Renal cortical epithelial cell (primary cell): Measurements from ENCODE around the gene PYROXD2. TPM values are rescaled to one million over a fixed set of nuclear protein-coding genes. Genes with fewer than 3 reads are reported as not detected.

ENCODE experiments used
- DNase-seq: peaks from one replicate; pipeline ENCODE4 v3.0.0-alpha.2; 2011; ENCODE audit warnings: low read depth
- total RNA-seq: library from RNA; depleted of rRNA; stranded (reverse); fragments of >200 nt; gene quantifications from 2 replicates; pipeline ENCODE4 v1.2.3, GENCODE V29; 2014

PYROXD2 gene
- total RNA-seq, 1 donor from 2014 or later: 4.6 TPM

DNA sequence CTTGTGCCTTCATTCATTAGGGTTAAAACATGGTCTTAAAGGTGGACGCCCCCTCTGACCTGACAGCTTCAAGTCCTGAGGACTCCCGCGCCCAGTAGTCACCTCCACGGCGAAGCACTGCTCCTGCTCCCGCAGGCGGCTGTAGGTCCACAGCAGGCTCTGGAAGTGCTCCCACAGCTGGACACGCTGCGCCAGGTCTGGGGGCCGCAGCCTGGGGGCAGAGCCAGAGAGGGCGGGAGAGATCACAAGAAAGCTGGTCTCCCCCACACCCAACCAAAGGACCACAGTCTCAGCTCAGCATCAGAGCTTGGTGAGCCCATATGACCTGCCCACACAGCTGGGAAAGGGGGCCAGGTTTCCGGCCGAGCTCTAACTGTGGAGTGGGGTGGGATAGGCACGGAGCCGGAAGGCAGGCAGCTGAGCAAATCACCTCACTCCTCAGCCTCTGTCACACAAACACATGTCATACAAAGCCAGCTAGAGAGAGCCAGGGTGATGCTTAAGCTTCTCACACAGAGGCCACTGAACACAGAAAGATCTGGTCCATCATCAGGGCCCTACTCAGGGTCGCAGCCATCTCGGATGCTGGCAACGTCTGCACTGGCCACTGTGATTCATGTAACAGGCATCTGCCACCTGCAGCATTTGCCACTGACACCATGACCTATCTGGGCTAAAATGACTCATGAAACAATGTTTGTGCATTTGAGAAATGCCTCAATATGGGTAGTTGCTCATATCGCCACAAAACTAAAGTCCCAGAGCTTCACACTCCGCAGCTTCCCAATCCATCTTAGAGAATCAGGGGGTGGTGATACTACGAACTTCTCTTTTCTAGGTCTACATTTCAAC is 19.1 kb upstream of the PYROXD2 start:
- DNase-seq: peak; percentile 85

DNA sequence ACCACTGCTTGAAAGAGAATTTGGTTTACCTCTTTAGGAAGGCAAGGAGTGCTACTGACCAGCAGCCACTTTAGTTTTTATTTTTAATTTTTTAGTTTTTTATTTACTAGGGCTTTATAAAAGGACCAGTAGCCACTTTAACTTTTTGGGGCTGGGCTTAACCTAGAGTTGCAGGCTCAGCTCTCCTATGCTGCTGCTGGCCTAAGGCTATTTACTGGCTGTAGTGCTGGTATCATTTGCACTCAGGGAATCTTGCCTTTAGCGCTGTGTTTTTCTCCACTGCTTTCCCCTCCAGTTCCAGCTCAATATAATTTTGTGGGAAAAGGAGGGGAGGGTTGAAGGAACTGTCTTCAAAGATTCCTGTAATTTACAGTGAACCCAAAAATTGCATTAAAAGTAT is 18.4 kb upstream of the PYROXD2 start:
- no peak for DNase-seq

DNA sequence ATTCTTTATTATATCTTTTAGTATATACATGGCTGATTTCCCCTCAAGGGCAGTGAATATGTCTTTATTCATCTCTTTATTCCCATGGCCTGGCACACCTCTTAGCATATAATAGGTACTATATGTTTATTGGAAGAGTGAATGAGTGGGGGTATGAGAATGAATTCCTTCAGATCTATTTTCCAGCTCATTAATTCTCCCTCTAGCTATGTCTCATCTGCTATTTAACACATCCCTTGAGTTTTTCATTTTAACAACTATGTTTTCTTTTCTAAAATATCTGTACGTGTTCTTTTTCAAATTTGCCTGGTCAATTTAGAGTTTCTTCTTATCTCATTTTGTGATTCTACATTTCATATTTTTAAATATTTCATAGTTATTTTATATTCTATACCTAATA is 17.3 kb upstream of the PYROXD2 start:
- no peak for DNase-seq

DNA sequence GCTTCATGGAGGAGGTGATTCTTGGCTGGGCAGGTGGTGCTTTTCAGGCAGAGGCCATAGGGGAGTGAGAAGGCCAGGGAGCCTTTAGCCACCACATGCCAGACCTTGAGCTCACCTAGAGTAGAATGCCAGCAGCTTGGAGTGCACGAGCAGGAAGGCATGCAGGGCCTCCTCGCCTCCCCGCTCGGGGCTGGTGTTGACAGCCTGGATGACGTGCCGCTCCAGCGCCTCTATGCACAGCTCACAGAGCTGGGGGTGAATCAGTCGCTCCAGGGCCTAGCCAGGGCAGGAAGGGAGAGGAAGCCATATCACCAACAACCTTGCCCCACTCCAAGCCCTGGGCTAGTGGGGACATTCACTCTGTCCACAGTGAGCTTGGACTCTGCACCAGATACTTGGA is 16.0 kb upstream of the PYROXD2 start:
- peak; percentile 51 for DNase-seq

DNA sequence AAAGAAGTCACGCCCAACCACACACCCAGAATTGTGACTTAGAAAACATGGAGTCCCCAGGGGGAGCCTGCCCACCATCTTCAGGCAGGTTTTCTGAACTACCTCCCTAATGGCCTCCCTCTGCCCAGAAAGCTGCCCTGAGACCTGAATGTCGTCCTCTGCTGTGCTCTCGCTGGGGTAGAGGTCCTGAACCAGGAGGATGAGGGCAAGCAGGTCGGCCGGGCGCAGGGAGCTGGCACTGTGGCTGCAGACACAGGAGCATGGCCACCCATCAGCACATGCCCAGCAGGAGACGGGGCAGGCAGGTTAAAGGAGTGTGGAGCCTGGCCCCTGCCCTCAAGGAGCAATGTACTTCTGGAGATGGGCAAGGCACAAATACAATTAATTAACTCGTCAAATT is 15.4 kb upstream of the PYROXD2 start:
- DNase-seq: no peak

DNA sequence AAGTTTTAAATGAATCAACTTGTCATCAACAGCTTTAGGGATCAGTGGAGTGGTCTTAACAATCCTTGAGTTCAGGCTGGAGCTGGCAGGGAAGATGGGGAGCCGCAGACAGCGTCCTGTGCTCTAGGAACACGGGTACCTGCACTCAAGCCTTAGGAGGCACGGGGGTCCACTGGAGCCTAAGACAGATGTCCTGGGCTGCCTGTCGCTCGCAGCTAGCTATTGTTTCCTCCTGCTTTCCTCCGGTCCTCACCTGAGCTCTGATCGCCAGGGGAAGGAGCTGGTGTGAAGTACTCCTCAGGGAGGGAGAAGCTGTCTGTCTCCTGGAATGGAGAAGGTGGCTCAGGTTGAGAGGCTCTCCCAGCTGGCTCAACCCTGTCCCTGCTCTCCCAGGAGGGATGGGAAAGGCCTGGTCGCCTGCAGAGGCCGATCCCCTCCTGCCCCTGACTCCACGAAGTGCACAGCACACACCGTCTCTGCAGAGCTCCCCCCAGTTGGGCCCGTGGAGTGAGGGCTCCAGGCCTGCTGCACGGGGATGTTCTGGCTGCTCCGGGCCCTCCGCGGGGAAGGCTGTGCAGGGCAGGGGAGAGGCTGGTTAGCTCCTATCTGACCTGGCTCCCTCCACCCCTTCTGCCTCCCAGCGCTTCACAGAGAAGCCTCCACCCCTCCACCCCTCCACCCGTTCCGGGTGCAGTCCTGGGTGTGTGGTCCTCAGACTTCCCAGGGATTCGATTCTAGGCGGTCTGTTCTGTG is 14.5 kb upstream of the PYROXD2 start:
- DNase-seq: no peak

DNA sequence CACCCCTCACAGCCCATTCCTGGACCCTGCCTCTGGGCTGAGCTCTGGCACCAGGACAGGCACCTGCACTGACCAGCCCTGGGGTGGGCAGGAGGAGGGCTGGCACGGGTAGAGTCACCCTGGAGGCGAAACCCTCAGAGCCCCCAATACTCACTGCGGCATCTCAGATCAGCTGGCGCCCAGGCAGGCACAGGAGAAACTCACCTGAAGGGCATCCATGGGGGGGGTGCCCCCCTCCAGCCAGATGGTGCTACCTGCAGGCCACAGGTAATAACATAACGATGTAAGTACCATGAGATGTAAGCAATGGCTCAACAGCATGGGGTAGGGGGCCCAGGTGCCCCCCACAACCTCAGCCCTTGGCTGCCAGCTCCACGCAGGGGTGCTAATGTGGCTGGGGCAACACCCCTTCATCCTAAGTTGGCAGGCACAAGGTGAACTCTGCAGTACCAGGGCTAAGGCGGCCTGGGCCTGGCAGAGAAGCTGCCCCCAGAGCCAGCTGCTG is 12.1 kb upstream of the PYROXD2 start:
- DNase-seq: no peak

DNA sequence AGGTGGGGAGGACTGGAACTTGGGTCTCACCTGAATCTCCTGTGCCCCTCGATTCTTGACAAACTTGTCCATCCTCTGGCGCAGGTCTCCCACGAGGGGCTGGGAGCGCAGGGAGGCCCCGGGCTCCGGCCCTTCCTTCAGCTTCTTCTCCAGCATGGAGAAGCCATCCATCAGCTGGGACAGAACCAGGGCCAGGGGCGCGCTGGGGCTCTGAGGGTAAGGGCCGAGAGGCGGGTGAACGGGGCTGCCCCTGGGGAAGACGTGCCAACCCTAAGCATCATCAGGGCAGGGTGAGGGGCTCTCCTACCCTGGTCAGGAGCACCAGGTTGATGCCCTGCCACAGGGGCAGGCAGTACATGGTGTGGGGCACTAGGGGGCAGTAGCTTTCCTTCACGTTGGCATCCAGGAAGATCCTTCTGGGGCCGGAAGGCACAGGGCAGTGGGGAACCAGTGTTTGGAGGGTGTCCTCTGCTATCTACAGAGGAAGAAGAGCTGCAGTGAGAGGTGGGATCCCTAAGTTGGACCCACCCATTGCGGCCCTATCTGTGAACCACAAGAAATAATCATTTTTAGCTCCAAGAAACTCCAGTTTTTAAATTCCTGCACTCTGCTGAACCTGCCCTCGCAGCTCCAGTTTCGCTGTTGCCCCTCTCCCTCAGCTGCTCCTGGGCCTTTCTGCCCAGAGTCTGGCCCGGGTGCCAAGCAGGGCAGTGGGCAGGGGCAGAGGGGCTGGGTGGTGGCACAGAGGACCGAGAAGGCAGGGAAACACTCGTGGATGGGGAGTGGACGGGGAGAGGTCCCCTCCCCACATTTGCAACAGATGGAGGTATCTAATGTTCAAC is 10.8 kb upstream of the PYROXD2 start:
- DNase-seq: peak; percentile 22

DNA sequence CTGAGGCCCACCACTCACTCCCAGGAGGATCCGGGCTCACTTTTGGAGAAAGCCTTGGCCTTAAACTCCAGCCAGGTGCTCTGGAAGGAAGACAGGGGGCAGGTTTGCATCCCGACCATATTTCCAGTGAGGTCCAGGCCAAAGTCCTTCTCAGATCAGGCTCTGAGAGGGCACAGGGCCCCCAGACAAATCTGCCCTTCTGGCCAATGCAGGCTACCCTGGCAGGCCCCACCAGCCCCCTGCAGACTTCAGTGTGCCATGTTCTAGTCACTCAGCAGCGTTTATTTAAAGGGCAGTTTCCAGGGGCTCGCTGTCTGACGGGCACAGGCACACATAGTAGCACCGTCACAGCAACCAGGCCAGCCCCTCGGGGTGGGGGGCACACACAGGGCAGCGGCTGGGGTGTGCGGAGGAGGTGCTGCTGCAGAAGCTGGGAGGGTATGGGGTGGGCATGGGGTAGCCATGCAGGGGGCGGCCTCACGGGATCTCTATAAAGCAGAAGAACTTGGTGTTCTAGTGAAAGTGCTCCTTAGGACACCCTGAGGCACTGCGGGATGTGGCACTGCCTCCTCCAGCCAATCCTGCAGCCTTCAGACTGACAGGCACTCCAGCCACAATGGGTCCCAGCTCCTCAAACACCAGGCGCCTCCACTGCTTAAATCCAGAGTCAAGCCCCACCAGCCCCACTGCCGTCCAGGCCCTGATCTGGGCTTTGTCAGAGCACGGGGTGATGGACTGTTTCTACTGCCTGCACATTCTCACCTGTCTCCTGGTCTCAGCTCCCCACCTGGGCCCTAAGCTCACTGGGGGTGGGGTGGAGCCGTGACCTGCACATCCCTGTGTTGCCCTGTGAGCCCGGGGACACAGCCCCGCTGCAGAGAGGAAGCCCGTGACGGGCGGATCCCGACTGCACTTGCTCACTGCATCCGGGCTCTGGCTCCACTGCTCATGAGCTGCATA is 9.6 kb upstream of the PYROXD2 start:
- DNase-seq: no peak

DNA sequence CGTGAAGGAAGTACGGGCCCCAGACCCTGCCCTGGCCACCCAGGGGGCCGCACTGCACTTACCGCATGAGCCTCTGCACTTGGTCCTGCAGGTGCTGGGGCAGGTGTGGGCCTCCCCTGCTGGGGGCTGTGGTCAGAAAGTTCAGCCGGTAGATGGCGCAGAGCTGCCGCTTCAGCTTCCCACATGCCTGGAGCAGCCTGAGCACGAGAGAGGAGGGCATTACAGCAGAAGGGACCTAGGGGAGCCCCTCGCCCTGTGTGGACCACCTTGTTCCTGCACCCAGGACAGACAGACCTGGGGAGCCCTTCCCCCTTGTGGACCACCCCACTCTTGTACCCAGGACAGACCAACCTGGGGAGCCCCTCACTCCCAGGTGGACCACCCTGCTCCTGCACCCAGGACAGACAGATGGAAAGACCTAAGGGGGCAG is 8.7 kb upstream of the PYROXD2 start:
- DNase-seq: no peak

DNA sequence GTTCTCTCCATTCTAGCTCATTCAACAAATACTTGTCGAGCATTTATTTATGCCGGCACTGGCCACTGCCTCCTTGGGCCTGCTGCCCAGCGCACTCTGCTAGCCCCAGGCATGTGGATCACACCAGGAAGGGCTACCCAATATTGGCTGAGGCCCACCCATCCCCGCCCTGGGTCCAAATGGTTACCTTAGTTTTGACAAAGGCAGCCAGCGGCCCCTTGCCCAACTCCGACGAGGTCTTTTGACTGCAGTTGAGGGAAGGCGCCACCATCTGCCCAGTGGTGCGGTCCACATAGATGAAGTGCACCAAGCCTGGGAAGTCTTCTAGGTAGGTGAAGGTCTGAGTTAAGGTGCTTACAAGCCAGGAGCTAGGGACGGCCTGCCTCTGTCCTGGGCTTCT is 7.2 kb upstream of the PYROXD2 start:
- no peak for DNase-seq

DNA sequence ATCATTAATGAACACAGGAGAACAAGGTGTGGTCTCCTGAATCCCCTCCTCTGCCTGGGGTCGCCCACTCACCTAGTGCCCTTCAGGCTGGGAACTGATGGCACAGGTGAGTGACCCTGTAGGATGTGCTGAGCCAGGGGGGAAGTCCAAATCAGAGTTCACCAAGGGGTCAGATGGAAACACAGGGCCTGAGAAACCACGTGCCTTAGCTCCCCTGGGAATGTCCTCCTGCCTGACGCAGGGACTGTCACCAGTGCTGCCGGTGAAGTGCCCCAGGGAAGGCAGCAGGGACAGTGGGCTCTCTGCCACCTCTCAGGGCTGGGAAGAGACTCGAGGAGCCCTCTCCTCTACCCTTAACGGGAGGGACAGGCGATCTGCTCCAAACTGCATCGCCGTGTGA is 5.8 kb upstream of the PYROXD2 start:
- DNase-seq: no peak

DNA sequence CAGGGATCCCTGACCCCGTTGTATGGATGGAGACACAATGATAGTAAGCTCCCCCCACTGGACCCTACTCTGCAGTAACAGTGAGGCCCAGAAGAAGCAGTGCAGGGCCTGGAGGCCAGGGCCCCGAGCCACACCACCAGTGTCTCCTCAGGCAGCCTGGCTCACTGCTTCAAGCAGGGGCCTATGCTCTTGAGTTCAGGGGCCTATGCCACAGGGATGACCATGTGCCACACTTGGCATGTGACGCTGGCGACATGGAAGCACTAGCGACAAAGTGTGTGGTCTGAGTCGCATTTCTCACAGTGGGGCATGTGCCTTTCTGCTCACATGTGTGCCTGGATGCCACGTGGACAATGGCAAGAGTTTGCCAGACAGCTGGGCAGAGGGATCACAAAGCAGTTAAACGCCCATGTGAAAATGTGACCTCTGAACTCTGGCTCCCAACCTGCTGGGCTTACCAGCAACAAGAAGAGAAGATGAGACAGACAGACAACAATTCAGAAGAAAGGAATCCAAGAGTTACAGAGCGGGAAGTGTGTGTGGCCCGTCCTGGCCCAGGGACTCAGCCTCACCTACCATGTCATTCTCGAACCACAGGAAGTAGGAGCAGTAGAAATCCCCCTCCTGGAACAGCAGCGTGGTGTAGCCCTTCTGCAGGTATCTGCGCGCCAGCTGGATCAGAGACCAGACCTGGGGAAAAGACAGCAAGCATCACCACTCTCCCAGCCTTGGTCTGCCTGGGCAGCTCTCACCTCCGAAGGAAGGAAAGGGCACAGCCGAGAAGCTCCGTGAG is 4.7 kb upstream of the PYROXD2 start:
- no peak for DNase-seq

DNA sequence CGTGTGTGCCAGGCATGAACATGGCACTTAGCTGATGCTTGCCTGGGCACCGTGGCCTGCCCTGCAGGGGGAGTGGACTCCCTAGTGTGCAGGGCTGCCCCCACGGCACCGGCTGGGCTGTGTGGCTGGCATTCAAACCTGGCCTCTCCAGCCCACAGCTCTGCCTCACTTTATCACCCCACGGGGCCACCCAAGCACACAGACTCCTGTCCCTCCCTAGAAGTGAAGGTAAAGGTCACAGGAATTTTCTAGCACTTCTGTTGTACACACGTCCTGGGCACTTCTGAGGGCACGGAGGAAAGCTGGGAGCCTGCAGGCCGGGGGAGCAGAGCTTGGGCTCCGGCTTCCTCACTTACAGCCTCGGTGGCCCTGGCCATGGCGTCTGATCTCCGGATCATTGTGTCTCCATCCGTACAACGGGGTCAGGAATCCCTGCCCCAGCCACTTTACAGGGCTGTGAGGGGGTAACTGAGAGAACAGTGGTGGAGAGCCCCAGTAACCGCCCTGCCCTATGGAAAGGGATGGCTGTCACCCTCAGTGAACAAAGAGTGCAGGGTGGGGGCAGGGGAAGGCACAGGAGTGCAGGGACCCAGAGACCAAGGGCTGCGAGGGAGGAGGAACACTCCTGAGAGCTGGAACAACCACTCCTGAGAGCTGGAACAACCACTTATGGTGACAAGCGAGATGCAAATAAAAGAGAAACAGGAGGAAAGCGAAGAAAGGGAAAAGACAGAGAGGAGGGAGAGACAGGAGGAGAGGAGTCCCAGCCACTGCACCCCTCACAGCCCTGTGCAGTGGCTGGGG is 3.9 kb upstream of the PYROXD2 start:
- DNase-seq: no peak

DNA sequence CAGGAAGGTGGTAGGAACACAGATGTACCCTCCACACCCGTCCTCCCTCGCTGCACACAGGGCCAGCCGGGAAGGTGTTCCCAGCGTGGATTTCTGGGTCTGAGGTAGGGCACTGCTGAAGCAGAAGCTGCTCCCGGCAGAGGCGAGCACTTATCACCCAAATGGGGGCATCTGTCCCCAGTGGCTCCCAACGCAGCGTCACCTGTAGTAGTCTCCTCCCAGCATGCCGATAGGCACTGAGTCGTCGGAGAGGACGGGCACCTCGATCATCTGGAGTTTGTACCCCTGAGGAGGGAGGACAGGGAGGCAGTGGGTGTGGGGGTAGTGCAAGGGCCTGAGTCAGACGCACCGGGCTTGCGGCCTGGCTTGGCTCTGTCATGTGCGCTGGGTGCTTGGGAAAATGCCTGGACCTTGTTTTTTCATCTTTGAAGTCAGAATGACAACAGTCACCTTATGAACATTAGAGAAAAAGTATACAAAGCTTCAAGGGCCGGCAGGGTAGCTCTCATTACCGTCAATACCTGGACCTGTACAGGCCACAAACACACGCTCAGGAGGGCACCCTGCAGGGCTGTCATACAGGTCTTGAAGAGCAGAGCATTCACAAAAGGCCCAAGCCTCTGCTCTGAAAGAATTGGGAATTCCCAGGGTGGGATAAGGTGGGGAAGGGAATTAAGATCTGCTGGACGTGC is 3.1 kb upstream of the PYROXD2 start:
- no peak for DNase-seq

DNA sequence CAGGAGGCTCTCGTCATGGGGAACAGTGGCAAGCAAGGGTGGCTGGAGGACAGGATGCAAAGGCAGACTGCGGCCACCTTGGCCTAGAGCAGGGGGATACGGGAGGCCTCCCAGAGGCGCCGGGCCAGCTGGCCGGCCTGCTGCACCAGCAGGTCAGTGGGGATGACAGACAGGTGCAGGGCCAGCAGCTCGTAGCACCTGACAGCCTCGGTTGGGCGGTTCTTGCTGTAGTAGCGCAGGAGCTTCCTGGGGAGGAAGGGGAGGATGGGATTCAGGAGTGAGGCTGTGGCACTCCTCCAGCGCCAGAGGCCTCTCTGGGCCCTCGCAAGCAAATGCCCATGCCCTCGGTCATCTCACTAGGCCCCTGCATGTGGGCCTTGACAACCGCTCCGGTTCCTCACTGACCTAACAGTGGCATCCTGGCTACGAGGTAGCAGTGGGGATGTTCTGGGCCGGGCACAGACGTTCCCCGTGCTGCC is 2.5 kb upstream of the PYROXD2 start:
- DNase-seq: no peak

DNA sequence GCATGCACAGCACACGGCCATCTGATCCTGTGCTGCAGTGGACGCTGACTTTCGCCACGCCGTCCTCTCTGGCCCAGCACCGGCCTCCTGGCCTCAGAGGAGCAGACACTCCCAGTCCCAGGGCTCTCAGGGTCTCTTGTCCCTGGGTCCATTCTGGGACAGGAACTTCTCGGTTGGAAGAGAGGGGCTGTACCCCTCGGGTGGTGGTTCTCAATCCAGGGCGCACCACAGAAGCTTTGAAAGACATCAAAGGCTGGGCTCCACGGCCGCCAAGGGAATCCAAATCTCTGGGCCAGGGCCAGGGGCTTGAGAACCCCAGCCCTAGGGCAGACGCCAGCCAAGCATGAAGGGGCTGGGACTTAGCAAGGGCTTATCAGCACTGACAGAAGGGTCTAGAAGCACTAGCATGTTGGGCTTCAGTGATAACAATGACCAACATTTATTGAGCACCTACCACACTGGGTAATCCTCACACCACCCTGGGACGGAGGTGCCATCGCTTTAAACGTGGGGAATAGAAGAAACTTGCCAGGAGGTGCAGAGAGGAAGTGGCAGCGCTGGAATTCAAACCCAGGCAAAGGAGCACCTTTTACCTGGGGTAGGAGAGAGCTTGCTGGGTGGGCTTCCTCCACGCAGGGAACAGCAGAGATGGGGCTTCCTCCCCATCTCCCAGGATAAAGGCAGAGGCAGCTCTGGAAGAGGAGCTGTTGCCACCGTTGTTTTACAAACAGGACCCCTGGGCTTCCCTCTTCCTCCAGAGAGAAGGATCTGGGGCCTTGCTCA is 1.8 kb upstream of the PYROXD2 start:
- DNase-seq: no peak

DNA sequence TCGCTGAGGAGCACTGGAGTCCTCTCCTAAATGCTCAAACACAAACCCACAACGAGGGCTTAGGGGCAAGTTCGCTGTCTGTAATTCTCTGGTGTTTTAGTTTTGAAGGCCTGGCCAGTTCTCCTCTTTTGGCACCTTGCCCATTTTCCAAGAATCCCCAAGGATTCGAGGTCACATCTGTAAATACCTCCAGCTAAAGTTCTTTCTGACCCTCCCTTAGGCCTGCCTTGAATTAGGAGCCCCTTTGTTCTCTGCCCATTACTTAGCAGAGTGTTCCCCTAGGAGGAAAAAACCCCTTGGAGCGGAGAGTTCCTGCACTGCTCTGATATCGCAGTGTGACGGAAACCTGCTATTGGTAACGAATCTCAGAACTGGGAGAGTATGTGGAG is 743 bp upstream of the PYROXD2 start:
- no peak for DNase-seq
